ENCODE results near the gene GLB1L3.

DNA sequence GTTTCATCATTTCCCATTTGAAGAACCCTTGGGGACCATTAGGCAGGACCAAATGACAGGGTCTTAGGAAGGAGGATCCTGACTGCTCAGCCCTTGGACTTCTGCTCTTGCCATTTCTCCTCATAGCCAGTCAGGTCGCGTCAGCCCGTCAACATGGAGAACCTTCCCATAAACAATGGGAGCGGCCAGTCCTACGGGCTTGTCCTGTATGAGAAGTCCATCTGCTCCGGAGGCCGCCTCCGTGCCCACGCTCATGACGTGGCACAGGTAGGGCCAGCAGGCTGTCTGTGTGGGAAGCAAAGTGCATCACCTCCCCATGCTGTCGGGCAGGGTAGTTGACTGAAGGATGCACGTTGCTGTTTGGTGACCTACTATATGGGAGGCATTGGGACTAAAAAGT is 36.0 kb downstream of the GLB1L3 start:
- TF ChIP-seq, protein P1, sequence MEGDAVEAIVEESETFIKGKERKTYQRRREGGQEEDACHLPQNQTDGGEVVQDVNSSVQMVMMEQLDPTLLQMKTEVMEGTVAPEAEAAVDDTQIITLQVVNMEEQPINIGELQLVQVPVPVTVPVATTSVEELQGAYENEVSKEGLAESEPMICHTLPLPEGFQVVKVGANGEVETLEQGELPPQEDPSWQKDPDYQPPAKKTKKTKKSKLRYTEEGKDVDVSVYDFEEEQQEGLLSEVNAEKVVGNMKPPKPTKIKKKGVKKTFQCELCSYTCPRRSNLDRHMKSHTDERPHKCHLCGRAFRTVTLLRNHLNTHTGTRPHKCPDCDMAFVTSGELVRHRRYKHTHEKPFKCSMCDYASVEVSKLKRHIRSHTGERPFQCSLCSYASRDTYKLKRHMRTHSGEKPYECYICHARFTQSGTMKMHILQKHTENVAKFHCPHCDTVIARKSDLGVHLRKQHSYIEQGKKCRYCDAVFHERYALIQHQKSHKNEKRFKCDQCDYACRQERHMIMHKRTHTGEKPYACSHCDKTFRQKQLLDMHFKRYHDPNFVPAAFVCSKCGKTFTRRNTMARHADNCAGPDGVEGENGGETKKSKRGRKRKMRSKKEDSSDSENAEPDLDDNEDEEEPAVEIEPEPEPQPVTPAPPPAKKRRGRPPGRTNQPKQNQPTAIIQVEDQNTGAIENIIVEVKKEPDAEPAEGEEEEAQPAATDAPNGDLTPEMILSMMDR (IDR thresholded peaks at IDR 0.05) = no peak
- TF ChIP-seq POLR2A (IDR thresholded peaks at IDR 0.05) = no peak
